Measurements from ENCODE around the gene ACTR3C.

Gene ACTR3C

DNA sequence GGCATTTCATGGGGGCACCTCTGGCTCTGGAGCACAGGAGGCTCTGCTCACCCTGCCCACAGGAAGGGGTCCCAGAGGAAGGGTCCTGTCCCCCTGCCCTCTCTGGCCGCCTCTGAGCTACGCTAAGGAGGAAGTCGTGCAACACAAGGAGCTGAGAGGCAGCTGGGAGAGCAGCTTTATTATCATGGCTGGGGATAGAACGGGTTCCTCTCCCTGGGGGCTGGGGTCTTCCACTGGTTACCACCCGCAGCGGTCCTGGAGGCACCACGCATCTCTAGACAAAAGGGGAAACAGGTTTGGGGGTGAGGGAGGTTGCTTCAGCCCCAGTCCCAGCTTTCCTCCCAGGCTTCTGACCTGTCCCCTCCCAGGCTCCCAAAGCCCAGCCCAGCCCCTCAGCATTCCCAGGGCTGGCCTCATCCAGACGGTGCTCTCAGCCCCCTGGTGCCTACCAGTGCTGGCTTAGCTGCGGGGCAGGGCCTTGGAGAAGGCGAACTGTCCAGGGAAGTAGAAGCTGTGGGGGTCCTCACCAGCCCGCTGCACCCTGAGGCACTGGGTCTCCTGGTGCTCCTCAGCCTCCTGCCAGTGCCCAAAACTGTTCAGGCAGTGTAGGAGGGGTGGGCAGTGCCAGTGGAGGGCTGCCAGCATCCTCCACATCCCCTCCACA is 15.0 kb upstream of the ACTR3C start:
- H3K27ac ChIP-seq = no peak overlapping the region
- no peak for TF ChIP-seq CTCF (conservative IDR thresholded peaks at IDR 0.05)

DNA sequence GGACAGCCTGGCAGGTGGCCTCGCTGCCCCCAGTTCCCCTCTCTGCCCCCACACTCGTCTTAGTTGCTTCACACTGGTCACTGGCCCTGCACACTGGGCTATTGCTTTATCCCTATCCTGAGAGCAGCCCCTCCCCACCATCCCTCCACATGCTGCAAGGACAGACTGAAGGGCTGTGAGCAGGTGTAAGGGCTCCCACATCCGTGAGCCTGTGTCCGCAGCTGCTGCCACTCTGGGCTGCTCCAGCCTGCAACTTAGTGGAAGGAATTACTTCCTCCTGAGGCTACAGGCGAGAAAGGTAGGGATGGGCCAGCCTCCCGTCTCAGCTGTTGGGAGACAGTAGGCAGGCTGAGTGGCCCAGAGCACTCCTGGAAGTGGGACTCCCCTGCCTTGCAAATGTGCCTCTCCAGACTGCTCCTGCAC is 14.3 kb upstream of the ACTR3C start:
- H3K27ac ChIP-seq = no peak overlapping the region
- TF ChIP-seq CTCF (conservative IDR thresholded peaks at IDR 0.05) = no peak

- no peak for TF ChIP-seq CTCF (conservative IDR thresholded peaks at IDR 0.05)
- no peak overlapping the region for H3K27ac ChIP-seq
Observed at GRCh38 chr7:150337179-150337578, 13.8 kb upstream of the ACTR3C start.

DNA sequence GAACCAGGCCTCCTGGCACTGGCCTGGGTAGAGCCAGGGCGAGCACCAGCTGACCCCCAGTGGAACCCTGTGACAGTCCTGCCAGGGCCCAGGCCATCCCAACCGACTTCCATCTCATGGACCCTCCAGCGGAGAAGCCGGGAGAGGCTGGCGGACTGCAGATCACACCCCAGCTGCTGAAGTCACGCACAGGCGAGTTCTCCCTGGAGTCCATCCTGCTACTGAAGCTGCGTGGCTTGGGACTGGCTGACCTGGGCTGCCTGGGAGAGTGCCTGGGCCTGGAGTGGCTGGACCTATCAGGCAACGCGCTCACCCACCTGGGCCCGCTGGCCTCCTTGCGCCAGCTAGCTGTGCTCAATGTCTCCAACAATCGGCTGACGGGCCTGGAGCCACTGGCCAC is 13.4 kb upstream of the ACTR3C start:
- no peak for TF ChIP-seq CTCF (conservative IDR thresholded peaks at IDR 0.05)
- H3K27ac ChIP-seq = no peak overlapping the region

GRCh38 chr7:150335774-150336112 is 12.4 kb upstream of the ACTR3C start:
- H3K27ac ChIP-seq = no peak overlapping the region
- no peak for TF ChIP-seq CTCF (conservative IDR thresholded peaks at IDR 0.05)

DNA sequence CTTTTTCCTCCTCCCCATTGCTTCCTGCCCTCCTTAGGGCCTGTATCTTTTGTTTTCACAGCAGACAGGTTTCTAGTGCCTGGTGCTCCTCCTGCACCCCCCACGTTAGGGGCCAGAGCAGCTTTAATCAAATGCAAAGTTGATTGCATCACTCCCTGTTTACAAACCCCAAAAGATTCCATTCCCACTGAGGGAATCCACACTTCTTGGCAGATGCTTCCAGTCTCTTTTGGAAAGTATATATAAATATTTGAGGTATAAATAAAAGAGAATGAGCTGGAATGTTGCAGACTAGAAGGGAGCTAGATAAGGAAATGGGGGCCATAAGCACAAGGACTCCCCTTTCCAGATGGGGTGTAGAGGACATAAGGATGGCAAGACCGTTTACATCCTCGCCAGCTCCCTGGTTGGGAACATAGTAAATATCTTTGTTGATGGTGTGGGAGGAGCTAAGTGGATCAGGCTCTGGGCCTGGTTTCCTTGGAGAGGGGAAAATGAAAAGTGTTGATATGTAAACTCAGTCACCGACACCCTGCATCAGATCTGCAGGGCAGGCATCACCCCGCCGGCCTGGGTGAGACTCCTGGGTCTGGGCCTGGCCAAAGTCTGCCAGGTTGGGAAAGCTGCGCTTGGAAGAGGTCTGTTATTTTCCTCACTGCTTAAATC is 11.9 kb upstream of the ACTR3C start:
- no peak for TF ChIP-seq CTCF (conservative IDR thresholded peaks at IDR 0.05)
- H3K27ac ChIP-seq = 0 out of 2 replicates have a peak overlapping the region, but pooled peaks have one; percentile 1

GRCh38 chr7:150334108-150334507 is 10.8 kb upstream of the ACTR3C start:
- TF ChIP-seq CTCF (conservative IDR thresholded peaks at IDR 0.05) = no peak
- H3K27ac ChIP-seq = no peak overlapping the region

Data from VCaP (cell line).